K562 (cell line): ENCODE measurements around the gene ZMAT3. TPM values are rescaled to one million over a fixed set of nuclear protein-coding genes. Genes with fewer than 3 reads are reported as not detected.

Source experiments
- ATAC-seq: fragments of 200-7000 bp; cut with Tn5 transposase; 3 replicates; pipeline ENCODE4 v1.9.1; 2020; ENCODE audit warnings: moderate library complexity
- BruUV-seq: library from RNA; stranded (reverse); fragments of 400-500 nt; replicated peaks from 2 replicates; lab custom pipeline; 2021; lab: Mats Ljungman, UMichigan
- CTCF ChIA-PET: fragments of 300-600 bp; formaldehyde crosslinking; extraction: SDS; loops from one replicate; lab custom pipeline; 2021; ENCODE audit warnings: low intra/inter-chr PET ratio; lab: Yijun Ruan, JAX
- POLR2A ChIA-PET: fragments of 300-600, 350-650 bp; sonication (Branson Sonifier 250); formaldehyde crosslinking; extraction: SDS; loops from one replicate; lab custom pipeline; 2021; ENCODE audit warnings: antibody characterized with exemption, inconsistent platforms; lab: Yijun Ruan, JAX
- DNase-seq, 4 experiments: peaks; one replicate each; pipeline versions ENCODE4 v3.0.0 to v3.0.0-alpha.2; 2011 to 2018; ENCODE audit warnings: low spot score in 3 of 4, mixed read lengths in 3 of 4; ENCODE audit errors: extremely low read depth in 1 of 4
- FAIRE-seq: peaks from 2 replicates; lab custom pipeline; 2011; peaks lifted over from hg19 to GRCh38; lab: Jason Lieb, UNC
- H2AFZ ChIP-seq: 2 replicates; pipeline ENCODE4 v1.6.0; 2011; ENCODE audit warnings: low read depth, low read length, control low read depth, inconsistent platforms
- H3K27ac ChIP-seq: fragments of 200-600 bp; 3 replicates; pipeline ENCODE4 v1.8.0; 2011; ENCODE audit warnings: low read depth, mild to moderate bottlenecking, control low read depth, inconsistent platforms, low read length, moderate library complexity, mixed read lengths; ENCODE audit errors: extremely low read depth
- H3K27me3 ChIP-seq, 2 experiments: fragments of 300-600 bp in 1 of 2; 2 replicates in 1 of 2; 3 replicates in 1 of 2; pipeline versions ENCODE4 v1.6.0 to v1.8.0; 2011; ENCODE audit warnings: inconsistent platforms in 2 of 2, low read length in 2 of 2, mild to moderate bottlenecking in 1 of 2, mixed read lengths in 1 of 2, moderate library complexity in 1 of 2; ENCODE audit not compliant: control insufficient read depth in 2 of 2, insufficient read depth in 2 of 2
- H3K36me3 ChIP-seq: fragments of 300-600 bp; 3 replicates; pipeline ENCODE4 v1.8.0; 2011; ENCODE audit warnings: mild to moderate bottlenecking, low read length, inconsistent platforms; ENCODE audit not compliant: control insufficient read depth, insufficient read depth
- H3K4me1 ChIP-seq, 2 experiments: fragments of 200-600 bp in 1 of 2; replicated peaks in 1 of 2; 2 replicates in 1 of 2; 3 replicates in 1 of 2; pipeline versions ENCODE4 v1.5.1 to v1.8.0; 2011; ENCODE audit warnings: inconsistent platforms in 2 of 2, low read length in 2 of 2, mild to moderate bottlenecking in 1 of 2, mixed read lengths in 1 of 2, moderate library complexity in 1 of 2; ENCODE audit not compliant: control insufficient read depth in 2 of 2, insufficient read depth in 2 of 2
- H3K4me2 ChIP-seq: 2 replicates; pipeline ENCODE4 v1.6.1; 2011; ENCODE audit warnings: low read length, control low read depth, inconsistent platforms, mixed read lengths; ENCODE audit not compliant: insufficient read depth
- H3K4me3 ChIP-seq: fragments of 200-600 bp; sonication (generic), shearing (Covaris generic); 2 replicates; pipeline ENCODE4 v1.5.1; 2016; ENCODE audit warnings: control low read depth, inconsistent platforms
- H3K79me2 ChIP-seq: fragments of 200-600 bp; 3 replicates; pipeline ENCODE4 v1.8.0; 2011; ENCODE audit warnings: low read length, inconsistent platforms; ENCODE audit not compliant: control insufficient read depth, insufficient read depth
- H3K9ac ChIP-seq, 2 experiments: 2 replicates each; pipeline versions ENCODE4 v1.6.0 to v1.6.1; 2011; ENCODE audit warnings: low read depth in 2 of 2, low read length in 2 of 2, control low read depth in 1 of 2, inconsistent platforms in 1 of 2, mild to moderate bottlenecking in 1 of 2, mixed read lengths in 1 of 2; ENCODE audit not compliant: insufficient read depth in 1 of 2
- H3K9me1 ChIP-seq: one replicate; pipeline ENCODE4 v1.6.0; 2011; ENCODE audit warnings: inconsistent platforms, mild to moderate bottlenecking, low read length, moderate library complexity; ENCODE audit not compliant: control insufficient read depth, insufficient read depth
- H3K9me3 ChIP-seq: replicated peaks from 2 replicates; pipeline ENCODE4 v1.5.1; 2011; ENCODE audit warnings: low read depth, low read length, inconsistent platforms; ENCODE audit not compliant: control insufficient read depth, insufficient read depth
- H4K20me1 ChIP-seq: replicated peaks from 2 replicates; pipeline ENCODE4 v1.6.1; 2011; ENCODE audit warnings: low read length, inconsistent platforms, mixed read lengths; ENCODE audit not compliant: control insufficient read depth, insufficient read depth
- ETS2 ChIP-seq: IDR thresholded peaks from 2 replicates; pipeline ENCODE4 v1.6.1; 2016; ENCODE audit warnings: borderline replicate concordance, missing genetic modification characterization, mild to moderate bottlenecking, moderate library complexity, missing compliant biosample characterization; ENCODE audit not compliant: poor library complexity, severe bottlenecking
- EWSR1 ChIP-seq: fragments of 450-650 bp; IDR thresholded peaks from 2 replicates; pipeline ENCODE4 v1.6.1; 2018; ENCODE audit warnings: borderline replicate concordance, mild to moderate bottlenecking, low read depth, moderate library complexity; ENCODE audit not compliant: partially characterized antibody
- GTF3C2 ChIP-seq: IDR thresholded peaks from 3 replicates; pipeline ENCODE4 v1.6.1; 2011; ENCODE audit warnings: borderline replicate concordance, mild to moderate bottlenecking, moderate library complexity; ENCODE audit not compliant: insufficient read length; ENCODE audit errors: extremely low read depth
- HMG20A ChIP-seq: fragments of 450-650 bp; formaldehyde crosslinking; conservative IDR thresholded peaks from 2 replicates; pipeline ENCODE4 v1.4.0; 2020; ENCODE audit warnings: mild to moderate bottlenecking, mixed read lengths
- HMG20B ChIP-seq: fragments of 250-450 bp; sonication (Bioruptor Pico); IDR thresholded peaks from 2 replicates; pipeline ENCODE4 v1.5.0; 2021; ENCODE audit warnings: mild to moderate bottlenecking
- MECOM ChIP-seq: fragments of 250-450 bp; sonication (Bioruptor Pico); IDR thresholded peaks from 2 replicates; pipeline ENCODE4 v1.8.0; 2022; ENCODE audit warnings: inconsistent platforms
- POLR3G ChIP-seq: IDR thresholded peaks from 2 replicates; pipeline ENCODE4 v1.6.1; 2011; ENCODE audit not compliant: insufficient read length, insufficient replicate concordance; ENCODE audit errors: extremely low read depth
- TBL1XR1 ChIP-seq, 2 experiments: IDR thresholded peaks; 2 replicates each; pipeline ENCODE4 v1.6.1; 2012; ENCODE audit warnings: improper control_type of control experiment in 2 of 2, low read length in 2 of 2, mild to moderate bottlenecking in 1 of 2
- ZBTB33 ChIP-seq: sonication (generic); formaldehyde crosslinking; IDR thresholded peaks from 2 replicates; pipeline ENCODE4 v1.8.1; 2023; ENCODE audit warnings: mild to moderate bottlenecking, missing genetic modification reagents
- ZFPM2 ChIP-seq: fragments of 250-450 bp; sonication (Bioruptor Pico); IDR thresholded peaks from 2 replicates; pipeline ENCODE4 v1.5.1; 2022; ENCODE audit warnings: mild to moderate bottlenecking
- ZNF197 ChIP-seq: fragments of 200-800 bp; sonication (Bioruptor generic); IDR thresholded peaks from 2 replicates; pipeline ENCODE4 v1.6.1; 2016; ENCODE audit warnings: low read depth, missing genetic modification characterization, missing compliant biosample characterization
- ZNF263 ChIP-seq: sonication (generic); formaldehyde crosslinking; IDR thresholded peaks from 2 replicates; pipeline ENCODE4 v1.8.0; 2022; ENCODE audit warnings: mild to moderate bottlenecking, missing genetic modification reagents, borderline replicate concordance
- ZNF324 ChIP-seq: fragments of 250-450 bp; sonication (Bioruptor Pico); IDR thresholded peaks from 2 replicates; pipeline ENCODE4 v1.4.0; 2020; ENCODE audit warnings: mild to moderate bottlenecking
- ZNF75A ChIP-seq: fragments of 450-650 bp; formaldehyde crosslinking; IDR thresholded peaks from 2 replicates; pipeline ENCODE4 v1.4.0; 2020; ENCODE audit warnings: mild to moderate bottlenecking
- WGBS: fragments of 100-300 bp; shearing (Covaris generic); methylation state at CpG from one replicate; pipeline ENCODE4 v1.1.6; 2016; ENCODE audit warnings: low coverage, mixed read lengths; ENCODE audit not compliant: insufficient coverage; ENCODE audit errors: missing lambda C conversion rate; 5-methylcytosine and 5-hydroxymethylcytosine counted together
- in situ Hi-C: fragments of 300-500 bp; cut with MboI; formaldehyde crosslinking; loops from 4 replicates; pipeline ENCODE4 v1.15.0; 2018; ENCODE audit warnings: inconsistent platforms, mixed read lengths
- intact Hi-C: fragments of 100-400 bp; cut with micrococcal nuclease; formaldehyde crosslinking; loops from 2 replicates; pipeline ENCODE4 v1.14.2; 2022
- polyA plus RNA-seq, 8 experiments: library from polyadenylated mRNA; depleted of rRNA in 4 of 8; stranded (reverse) in 5 of 8; unstranded in 3 of 8; fragments of >200 nt; fragmentation: Nextera tagmentation in 2 of 8; fragmentation: Illumina TruSeq in 1 of 8; extraction: Ambion mirVana in 2 of 8; extraction: Trizol in 1 of 8; gene quantifications; 2 replicates each; pipeline versions ENCODE4 v1.2.1 to v1.2.3, GENCODE V29; 2011 to 2014; ENCODE audit warnings: inconsistent platforms in 1 of 8, missing spikeins in 1 of 8
- total RNA-seq, 7 experiments: library from RNA; depleted of rRNA in 6 of 7; stranded (reverse); fragments of >200 nt in 6 of 7; fragmentation: Illumina TruSeq in 2 of 7; extraction: Trizol in 2 of 7; gene quantifications; 2 replicates each; pipeline versions ENCODE4 v1.2.1 to v1.2.3, GENCODE V29; 2011 to 2021; ENCODE audit warnings: low replicate concordance in 1 of 7
- TF ChIP-seq, protein P1 (sequence below): fragments of 250-450 bp; sonication (Bioruptor Pico); IDR thresholded peaks from 2 replicates; pipeline ENCODE4 v1.8.0; 2021; ENCODE audit warnings: borderline replicate concordance, mild to moderate bottlenecking, moderate library complexity; ENCODE audit not compliant: poor library complexity, severe bottlenecking

Gene ZMAT3
- total and polyA plus RNA-seq, 9 of the 15 experiments (the other 6 are each of a cell fraction or from before 2014, with no cell fraction given), result 0.87 to 5.1 (median 3.9) TPM

- in situ Hi-C loops, result no loop called here
- Histone ChIP-seq H3K79me2 (no peaks in the 10 kb centered on the region), H3K4me3 (no peak overlapping the region), H4K20me1 (no peaks in the 10 kb centered on the region), H3K4me1 (no peaks in the 10 kb centered on the region; a peak in 1 of 5 replicates), H3K27me3 (no peaks in the 10 kb centered on the region), H3K9me3 (no peaks in the 10 kb centered on the region), H3K4me2 (no peak overlapping the region), H3K9ac (no peak overlapping the region), H3K9me1 (no peaks in the 10 kb centered on the region), H3K36me3 (no peaks in the 10 kb centered on the region), H3K27ac (no peak overlapping the region), H2AFZ (0 out of 2 replicates have a peak overlapping the region, but pooled peaks have one; percentile 19)
- ATAC-seq (peak; percentile 37; the same call in 2 of the 3 replicates), FAIRE-seq (no peak)
- POLR2A ChIA-PET, result interaction anchor here (1.6 kb wide), 1 partner anchor 29 kb away, joined by 4 read pairs; no protein-coding TSS in a partner anchor
- no TSS peak for BruUV-seq
- CTCF ChIA-PET, result no interaction called here
- 43% methylated on average over 1 of the region's 1 CpG for WGBS
- TF ChIP-seq ZNF263 (CRISPR knock-in tag) (no peak), ZNF324 (no peak), POLR3G (no peak), ZFPM2 (CRISPR knock-in tag) (no peak), ZBTB33 (CRISPR knock-in tag) (no peak), HMG20A (no peak), ZNF197 (CRISPR knock-in tag) (no peak), GTF3C2 (no peak), TBL1XR1 (IDR thresholded peaks at IDR 0.05; ENCODE audit: low read length in 2 of 2) (no peak), EWSR1 (no peak), HMG20B (CRISPR knock-in tag) (no peak), MECOM (CRISPR knock-in tag) (no peak), ZNF75A (CRISPR knock-in tag) (no peak), ETS2 (tag) (no peak)
- TF ChIP-seq, protein P1, sequence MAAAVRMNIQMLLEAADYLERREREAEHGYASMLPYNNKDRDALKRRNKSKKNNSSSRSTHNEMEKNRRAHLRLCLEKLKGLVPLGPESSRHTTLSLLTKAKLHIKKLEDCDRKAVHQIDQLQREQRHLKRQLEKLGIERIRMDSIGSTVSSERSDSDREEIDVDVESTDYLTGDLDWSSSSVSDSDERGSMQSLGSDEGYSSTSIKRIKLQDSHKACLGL (CRISPR knock-in tag), result no peak
- TF ChIP-seq, all 486 proteins: peak for 0
- intact Hi-C loops, result no loop called here
- DNase-seq, result no peak
These were observed 22.2 kb upstream of the ZMAT3 start for GRCh38 chr3:179093807-179094206.
